Heart right ventricle (tissue), 16 donors: ENCODE measurements around the gene EIPR1. TPM values are rescaled to one million over a fixed set of nuclear protein-coding genes. Genes with fewer than 3 reads are reported as not detected.

ENCODE experiments used
- ATAC-seq, 8 donors: fragments of 200-7000 bp; cut with Tn5 transposase; one replicate each; pipeline ENCODE4 v1.9.1; 2020; ENCODE audit warnings: mild to moderate bottlenecking in 8 of 8, moderate library complexity in 8 of 8, moderate number of reproducible peaks in 1 of 8
- DNase-seq, 2 donors: peaks; one replicate each; pipeline ENCODE4 v3.0.0-alpha.2; 2020
- H3K27ac ChIP-seq, 10 donors: fragments of 200-600 bp; sonication (generic) in 2 of 10; one replicate each; pipeline versions ENCODE4 v1.5.0 to v1.8.0; 2020 to 2022; ENCODE audit warnings: mild to moderate bottlenecking in 3 of 10
- H3K27me3 ChIP-seq, 7 donors: fragments of 200-600 bp; one replicate each; pipeline ENCODE4 v1.8.0; 2021 to 2022; ENCODE audit warnings: mild to moderate bottlenecking in 2 of 7
- H3K36me3 ChIP-seq, 9 donors: fragments of 200-600 bp; sonication (generic) in 1 of 9; one replicate each; pipeline versions ENCODE4 v1.5.0 to v1.8.0; 2020 to 2022; ENCODE audit warnings: mild to moderate bottlenecking in 2 of 9
- H3K4me1 ChIP-seq, 9 donors: fragments of 200-600 bp; sonication (generic) in 1 of 9; one replicate each; pipeline versions ENCODE4 v1.5.0 to v1.8.0; 2020 to 2022; ENCODE audit warnings: mild to moderate bottlenecking in 4 of 9
- H3K4me3 ChIP-seq, 10 donors: fragments of 200-600 bp; sonication (generic) in 2 of 10; one replicate each; pipeline versions ENCODE4 v1.5.0 to v1.8.0; 2020 to 2022; ENCODE audit warnings: mild to moderate bottlenecking in 7 of 10, moderate library complexity in 2 of 10
- H3K9me3 ChIP-seq, 11 donors: fragments of 200-600 bp in 10 of 11; sonication (generic) in 2 of 11; one replicate each; pipeline versions ENCODE4 v1.5.0 to v1.8.0; 2013 to 2022; ENCODE audit warnings: mild to moderate bottlenecking in 2 of 11, control low read depth in 1 of 11, moderate library complexity in 1 of 11
- CTCF ChIP-seq, 9 donors: fragments of 200-600 bp; sonication (generic) in 2 of 9; IDR thresholded peaks; one replicate each; pipeline versions ENCODE4 v1.5.0 to v1.8.0; 2021 to 2022; ENCODE audit warnings: antibody characterized with exemption in 9 of 9, mild to moderate bottlenecking in 5 of 9, moderate library complexity in 1 of 9
- WGBS, 2 donors: extraction: QIAGEN DNeasy Blood & Tissue Kit; methylation state at CpG; one replicate each; pipeline ENCODE4 v1.1.7; 2013; ENCODE audit warnings: inconsistent platforms in 1 of 2; 5-methylcytosine and 5-hydroxymethylcytosine counted together
- intact Hi-C, 10 donors: fragments of 100-400 bp; cut with DNase I; formaldehyde crosslinking; loops; one replicate each; pipeline versions ENCODE4 v1.11.1 to v1.14.2; 2022
- polyA plus RNA-seq, 2 donors: library from polyadenylated mRNA; stranded (reverse); fragments of 200-250 nt; gene quantifications; one replicate each; pipeline ENCODE4 v1.2.3, GENCODE V29; 2013
- total RNA-seq, 10 donors: library from RNA; stranded (reverse); fragmentation: NEBNext Ultra II Directional in 3 of 10; extraction: Animal tissue kit (Norgen Biotek cat#: 25700) in 3 of 10; gene quantifications; one replicate each; pipeline versions ENCODE4 v1.2.1 to v1.2.4, GENCODE V29; 2021 to 2023
- donor health status: Arrhythmogenic right ventricular cardiomyopathy.
- donor health status: ischemic (EF 13 %, LVEDD 7.1; RV severe dilation, severe dysfunction).
- donor health status: healthy with polysubstance abuse.
- donor health status: DM: no; HTN: yes; CAD: no.
- donor health status: DM: no; HTN: no; CAD: no.
- donor health status: ischemic (EF 25% LVEDD 6.9; RV normal size, moderate dysfunction).
- donor health status: ischemic (EF 25% LVEDD 5.7; RV mildly dilated, moderate dysfunction).
- donor health status: healthy.
- donor health status: DM: yes; HTN: yes; CAD: no.
- donor health status: Ischemic cardiomyopathy.
- donor health status: ischemic (EF 35%, LVEDD 5.7; RV mildly dilated, moderate dysfunction).
- donor health status: nonischemic (EF 11% LVEDD 7.7; RV severe dilation, severe dysfunction).
- donor health status: DM: yes; HTN: yes; CAD: no.
- donor health status: PGD.
- donor health status: ischemic (EF 29% LVEDD 5.4; RV normal size, mild dysfunction).
- donor health status: nonischemic (EF 23%, LVEDD 6.1; RV moderate dilation, normal function).

EIPR1 gene
- total and polyA plus RNA-seq, 12 donors, result 6.8 to 22.3 (median 12.0) TPM

- H3K4me1 ChIP-seq, result peaks cover 3 to 29% (median 22%) of the 10 kb centered on the region in 9 donors
- no peak overlapping the region for H3K4me3 ChIP-seq
- DNase-seq (no peak), ATAC-seq (no peak)
- peak overlapping the region in 1 of 10 donors; percentile 56 for H3K27ac ChIP-seq
- intact Hi-C loops, result no loop called here
- no peak for TF ChIP-seq CTCF (IDR thresholded peaks at IDR 0.05)
- peaks cover 0 to 26% (median 20%) of the 10 kb centered on the region in 11 donors for H3K9me3 ChIP-seq
- 77 to 78% methylated on average over 5 of the region's 5 CpGs for WGBS, 2 donors
- H3K27me3 ChIP-seq, result no peaks in the 10 kb centered on the region
- H3K36me3 ChIP-seq, result peaks cover 0 to 83% (median 15%) of the 10 kb centered on the region in 9 donors
Measured at GRCh38 chr2:3398857-3399256, 21.2 kb upstream of the EIPR1 start.

- H3K9me3 ChIP-seq, result peaks cover 0 to 26% (median 20%) of the 10 kb centered on the region in 11 donors
- no peak overlapping the region for H3K27ac ChIP-seq
- peaks cover 0 to 83% (median 6%) of the 10 kb centered on the region in 9 donors for H3K36me3 ChIP-seq
- peaks cover 3 to 26% (median 22%) of the 10 kb centered on the region in 9 donors for H3K4me1 ChIP-seq
- no peak for ATAC-seq
- no peak for DNase-seq
- 96 to 100% methylated on average over 1 of the region's 1 CpG for WGBS, 2 donors
- no peak for TF ChIP-seq CTCF (IDR thresholded peaks at IDR 0.05)
- no peak overlapping the region for H3K4me3 ChIP-seq
- H3K27me3 ChIP-seq, result no peaks in the 10 kb centered on the region
- intact Hi-C loops, result no loop called here
Measured at GRCh38 chr2:3396920-3397559, 19.4 kb upstream of the EIPR1 start.

GRCh38 chr2:3392216-3392615, 14.6 kb upstream of the EIPR1 start:
- no peak overlapping the region for H3K27ac ChIP-seq
- H3K4me3 ChIP-seq, result no peak overlapping the region
- no peak for ATAC-seq
- no peaks in the 10 kb centered on the region for H3K4me1 ChIP-seq
- H3K9me3 ChIP-seq, result peaks cover 0 to 24% (median 18%) of the 10 kb centered on the region in 11 donors
- peaks cover 5 to 96% (median 21%) of the 10 kb centered on the region in 9 donors for H3K36me3 ChIP-seq
- no peaks in the 10 kb centered on the region for H3K27me3 ChIP-seq
- DNase-seq, result no peak
- 94 to 96% methylated on average over 4 of the region's 4 CpGs for WGBS, 2 donors
- TF ChIP-seq CTCF (IDR thresholded peaks at IDR 0.05), result no peak
- intact Hi-C loops, result no loop called here

- no peak for ATAC-seq
Measured at GRCh38 chr2:3390041-3390440, 12.4 kb upstream of the EIPR1 start.

More at GRCh38 chr2:3390041-3390440, 12.4 kb upstream of the EIPR1 start:
- H3K4me3 ChIP-seq, result no peak overlapping the region
- H3K27me3 ChIP-seq, result no peaks in the 10 kb centered on the region
- peaks cover 0 to 2% (median 0%) of the 10 kb centered on the region in 11 donors for H3K9me3 ChIP-seq
- DNase-seq, result no peak
- 93 to 94% methylated on average over 8 of the region's 8 CpGs for WGBS, 2 donors
- no peaks in the 10 kb centered on the region for H3K4me1 ChIP-seq
- TF ChIP-seq CTCF (IDR thresholded peaks at IDR 0.05), result no peak
- no peak overlapping the region for H3K27ac ChIP-seq
- H3K36me3 ChIP-seq, result peaks cover 5 to 81% (median 21%) of the 10 kb centered on the region in 9 donors
- intact Hi-C loops, result no loop called here
